Central memory CD8-positive, alpha-beta T cell (primary cell): ENCODE results near the gene BLMH.
"Not testable (repeated sequence)": the region's sequence is repeated elsewhere in the genome, so short reads cannot be mapped to it uniquely, and the experiment has no call there.

ENCODE experiments used
- ATAC-seq: fragments of 150-1000 bp; cut with Tn5 transposase; replicated peaks from 2 replicates; pipeline ENCODE4 v1.10.0; 2022; ENCODE audit warnings: mild to moderate bottlenecking, moderate FRiP score, moderate number of reproducible peaks; ENCODE audit not compliant: poor library complexity, severe bottlenecking; ENCODE audit errors: extremely low read depth
- DNase-seq, 2 donors: peaks; one replicate each; pipeline ENCODE4 v3.0.0; 2021; ENCODE audit warnings: low spot score in 2 of 2
- H3K27ac Mint-ChIP-seq: one replicate; pipeline ENCODE4 v1.8.0; 2022; ENCODE audit warnings: low read depth, mild to moderate bottlenecking, moderate library complexity, mixed read lengths
- H3K27me3 Mint-ChIP-seq: one replicate; pipeline ENCODE4 v1.8.0; 2022; ENCODE audit warnings: mixed read lengths
- H3K36me3 Mint-ChIP-seq: one replicate; pipeline ENCODE4 v1.8.0; 2022; ENCODE audit warnings: mild to moderate bottlenecking, moderate library complexity, mixed read lengths; ENCODE audit not compliant: insufficient read depth
- H3K4me1 Mint-ChIP-seq: one replicate; pipeline ENCODE4 v1.8.0; 2022; ENCODE audit warnings: mixed read lengths
- H3K4me3 Mint-ChIP-seq: one replicate; pipeline ENCODE4 v1.8.0; 2022; ENCODE audit warnings: mild to moderate bottlenecking, moderate library complexity, mixed read lengths
- H3K9me3 Mint-ChIP-seq: one replicate; pipeline ENCODE4 v1.8.0; 2022; ENCODE audit warnings: mixed read lengths

BLMH gene

DNA sequence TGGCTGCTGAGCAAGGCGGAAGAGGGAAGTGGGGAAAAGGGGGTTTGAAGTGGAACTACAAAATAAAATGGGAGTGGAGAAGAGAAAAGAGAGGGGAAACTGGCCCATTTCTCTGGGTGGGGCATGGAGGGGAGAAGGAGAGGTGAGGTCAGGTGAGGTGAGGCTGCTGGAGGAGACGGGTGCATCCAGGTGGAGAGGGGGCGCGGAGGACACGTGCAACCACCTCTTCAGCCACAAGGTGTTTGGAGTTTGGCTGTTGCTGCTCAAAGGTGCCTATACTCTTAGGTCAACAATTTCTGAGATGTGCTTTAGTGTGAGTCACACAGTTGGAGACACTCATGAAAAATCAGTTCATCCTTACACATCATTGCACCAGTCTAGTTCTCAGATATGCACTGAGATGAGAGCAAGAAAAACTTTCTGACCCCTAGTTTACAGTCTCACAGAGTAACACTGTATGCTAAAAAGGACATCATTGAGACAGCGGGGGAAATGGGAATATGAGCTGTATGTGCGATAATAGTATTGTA, 61.1 kb downstream of the BLMH start:
- Mint-ChIP-seq H3K4me1 (no peaks in the 10 kb centered on the region), H3K27me3 (peaks cover 69% of the 10 kb centered on the region), H3K4me3 (no peak overlapping the region), H3K9me3 (no peaks in the 10 kb centered on the region), H3K36me3 (no peaks in the 10 kb centered on the region), H3K27ac (no peak overlapping the region)
- no peak for DNase-seq
- no peak for ATAC-seq

- H3K9me3 Mint-ChIP-seq, H3K4me3 Mint-ChIP-seq, DNase-seq, H3K27ac Mint-ChIP-seq, ATAC-seq, H3K4me1 Mint-ChIP-seq, H3K36me3 Mint-ChIP-seq: not testable (repeated sequence)
- H3K27me3 Mint-ChIP-seq: peaks cover 64% of the 10 kb centered on the region
Observed at GRCh38 chr17:30230009-30230408, 61.7 kb downstream of the BLMH start.

GRCh38 chr17:30229012-30229411, 62.7 kb downstream of the BLMH start:
- no peaks in the 10 kb centered on the region for H3K4me1 Mint-ChIP-seq
- H3K9me3 Mint-ChIP-seq: no peaks in the 10 kb centered on the region
- H3K36me3 Mint-ChIP-seq: no peaks in the 10 kb centered on the region
- ATAC-seq (no peak), DNase-seq (no peak)
- no peak overlapping the region for H3K27ac Mint-ChIP-seq
- no peak overlapping the region for H3K4me3 Mint-ChIP-seq
- peaks cover 54% of the 10 kb centered on the region for H3K27me3 Mint-ChIP-seq

GRCh38 chr17:30228011-30228410, 63.7 kb downstream of the BLMH start:
- Mint-ChIP-seq H3K9me3 (no peaks in the 10 kb centered on the region), H3K4me1 (no peaks in the 10 kb centered on the region), H3K27me3 (peaks cover 44% of the 10 kb centered on the region), H3K36me3 (no peaks in the 10 kb centered on the region), H3K27ac (no peak overlapping the region), H3K4me3 (no peak overlapping the region)
- DNase-seq: no peak
- ATAC-seq: no peak

GRCh38 chr17:30226878-30227277, 64.9 kb downstream of the BLMH start:
- ATAC-seq: no peak
- Mint-ChIP-seq H3K27ac (no peak overlapping the region), H3K4me1 (no peaks in the 10 kb centered on the region), H3K36me3 (no peaks in the 10 kb centered on the region), H3K9me3 (no peaks in the 10 kb centered on the region), H3K4me3 (no peak overlapping the region), H3K27me3 (peaks cover 33% of the 10 kb centered on the region)
- DNase-seq: no peak

GRCh38 chr17:30225919-30226553, 65.7 kb downstream of the BLMH start:
- no peak overlapping the region for H3K4me3 Mint-ChIP-seq
- H3K27me3 Mint-ChIP-seq: peaks cover 28% of the 10 kb centered on the region
- DNase-seq: no peak
- no peaks in the 10 kb centered on the region for H3K4me1 Mint-ChIP-seq
- H3K27ac Mint-ChIP-seq: no peak overlapping the region
- no peaks in the 10 kb centered on the region for H3K36me3 Mint-ChIP-seq
- H3K9me3 Mint-ChIP-seq: no peaks in the 10 kb centered on the region
- ATAC-seq: no peak

- Mint-ChIP-seq H3K27me3 (peaks cover 20% of the 10 kb centered on the region), H3K27ac (no peak overlapping the region), H3K36me3 (no peaks in the 10 kb centered on the region), H3K9me3 (no peaks in the 10 kb centered on the region), H3K4me3 (no peak overlapping the region), H3K4me1 (no peaks in the 10 kb centered on the region)
- ATAC-seq (no peak), DNase-seq (no peak)
Observed at GRCh38 chr17:30225112-30225511, 66.6 kb downstream of the BLMH start.

- no peaks in the 10 kb centered on the region for H3K9me3 Mint-ChIP-seq
- H3K4me3 Mint-ChIP-seq: no peak overlapping the region
- DNase-seq (no peak), ATAC-seq (no peak)
- no peaks in the 10 kb centered on the region for H3K4me1 Mint-ChIP-seq
- H3K27ac Mint-ChIP-seq: no peak overlapping the region
- no peaks in the 10 kb centered on the region for H3K36me3 Mint-ChIP-seq
- H3K27me3 Mint-ChIP-seq: peaks cover 14% of the 10 kb centered on the region
Observed at GRCh38 chr17:30224419-30224960, 67.3 kb downstream of the BLMH start.

GRCh38 chr17:30222721-30223175, 69.0 kb downstream of the BLMH start:
- Mint-ChIP-seq H3K27me3 (no peaks in the 10 kb centered on the region), H3K27ac (no peak overlapping the region), H3K9me3 (no peaks in the 10 kb centered on the region), H3K36me3 (no peaks in the 10 kb centered on the region), H3K4me1 (no peaks in the 10 kb centered on the region), H3K4me3 (no peak overlapping the region)
- no peak for ATAC-seq
- DNase-seq: no peak

DNA sequence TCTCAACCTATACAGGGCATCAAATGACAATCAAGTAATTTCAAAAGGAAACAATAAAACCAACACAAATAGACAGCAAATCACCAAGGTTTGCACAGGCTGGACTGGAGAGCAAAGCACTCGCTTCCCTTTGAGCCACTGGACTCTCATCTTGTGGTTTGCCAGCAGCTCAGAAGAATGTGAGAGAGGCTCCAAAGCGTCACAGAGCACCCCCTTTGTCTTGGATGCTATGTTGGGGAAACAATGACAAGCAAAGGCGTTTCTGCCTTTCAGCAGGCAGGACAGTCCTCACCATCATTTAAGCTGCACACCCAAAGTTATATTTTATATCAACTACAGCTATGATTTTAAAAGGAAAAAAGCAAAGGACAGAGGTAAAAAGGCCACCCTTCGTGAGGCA, 69.5 kb downstream of the BLMH start:
- Mint-ChIP-seq H3K4me3 (no peak overlapping the region), H3K9me3 (no peaks in the 10 kb centered on the region), H3K4me1 (no peaks in the 10 kb centered on the region), H3K27me3 (no peaks in the 10 kb centered on the region), H3K27ac (no peak overlapping the region), H3K36me3 (no peaks in the 10 kb centered on the region)
- DNase-seq (no peak), ATAC-seq (no peak)

DNA sequence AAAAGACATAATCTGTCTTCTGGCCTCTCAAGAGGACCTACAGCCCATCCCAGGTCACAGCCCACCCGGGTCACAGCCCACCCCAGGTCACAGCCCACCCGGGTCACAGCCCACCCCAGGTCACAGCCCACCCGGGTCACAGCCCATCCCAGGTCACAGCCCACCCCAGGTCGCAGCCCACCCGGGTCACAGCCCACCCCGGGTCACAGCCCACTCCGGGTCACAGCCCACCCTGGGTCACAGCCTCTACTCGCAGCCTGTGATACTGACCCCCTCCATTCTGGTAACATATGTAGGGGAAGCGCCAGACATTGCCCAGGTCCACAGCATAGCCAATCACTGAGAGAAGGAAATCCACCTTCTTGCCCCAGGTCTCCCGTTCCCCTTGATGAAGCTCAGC, 70.4 kb downstream of the BLMH start:
- no peak for DNase-seq
- H3K36me3 Mint-ChIP-seq: no peaks in the 10 kb centered on the region
- no peak overlapping the region for H3K27ac Mint-ChIP-seq
- no peak overlapping the region for H3K4me3 Mint-ChIP-seq
- H3K4me1 Mint-ChIP-seq: no peaks in the 10 kb centered on the region
- no peaks in the 10 kb centered on the region for H3K27me3 Mint-ChIP-seq
- no peaks in the 10 kb centered on the region for H3K9me3 Mint-ChIP-seq
- no peak for ATAC-seq

DNA sequence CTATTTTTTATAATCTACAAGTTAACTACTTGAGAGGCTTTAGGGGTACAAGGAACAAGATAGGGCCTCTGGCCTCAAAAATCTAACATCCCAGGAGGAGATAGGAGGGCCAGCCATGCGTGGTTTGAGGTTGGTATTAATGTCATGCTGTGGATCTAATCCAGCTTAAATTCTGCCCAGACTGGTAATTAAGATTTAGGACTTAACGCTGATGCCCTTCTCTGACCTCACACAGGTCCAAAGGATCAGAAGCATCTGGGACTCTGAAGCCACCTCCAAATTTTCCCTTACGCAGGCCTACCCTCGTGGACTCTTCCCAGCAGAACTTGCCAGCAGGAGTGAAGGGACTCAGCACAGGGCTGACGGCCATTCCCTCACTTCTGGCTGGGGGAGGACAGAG, 71.3 kb downstream of the BLMH start:
- H3K4me3 Mint-ChIP-seq: no peak overlapping the region
- no peaks in the 10 kb centered on the region for H3K4me1 Mint-ChIP-seq
- no peaks in the 10 kb centered on the region for H3K27me3 Mint-ChIP-seq
- ATAC-seq (no peak), DNase-seq (no peak)
- no peak overlapping the region for H3K27ac Mint-ChIP-seq
- H3K36me3 Mint-ChIP-seq: no peaks in the 10 kb centered on the region
- no peaks in the 10 kb centered on the region for H3K9me3 Mint-ChIP-seq

GRCh38 chr17:30219833-30220232, 71.9 kb downstream of the BLMH start:
- Mint-ChIP-seq H3K4me3 (no peak overlapping the region), H3K27me3 (no peaks in the 10 kb centered on the region), H3K36me3 (no peaks in the 10 kb centered on the region), H3K4me1 (no peaks in the 10 kb centered on the region), H3K27ac (no peak overlapping the region), H3K9me3 (no peaks in the 10 kb centered on the region)
- DNase-seq: no peak
- ATAC-seq: no peak
